C4-2B (cell line): ENCODE data around the gene CCNY.

ENCODE experiments used
- H3K27ac ChIP-seq: fragments of 450-650 bp; 2 replicates; pipeline ENCODE4 v1.5.1; 2017
- ZFX ChIP-seq: fragments of 450-650 bp; IDR thresholded peaks from 2 replicates; pipeline ENCODE4 v1.6.1; 2017
- TF ChIP-seq, protein P1 (sequence below): fragments of 450-650 bp; conservative IDR thresholded peaks from 2 replicates; pipeline ENCODE4 v1.5.1; 2017; ENCODE audit warnings: mild to moderate bottlenecking

CCNY gene

GRCh38 chr10:35394411-35394851, 58.1 kb downstream of the CCNY start:
- TF ChIP-seq, protein P1, sequence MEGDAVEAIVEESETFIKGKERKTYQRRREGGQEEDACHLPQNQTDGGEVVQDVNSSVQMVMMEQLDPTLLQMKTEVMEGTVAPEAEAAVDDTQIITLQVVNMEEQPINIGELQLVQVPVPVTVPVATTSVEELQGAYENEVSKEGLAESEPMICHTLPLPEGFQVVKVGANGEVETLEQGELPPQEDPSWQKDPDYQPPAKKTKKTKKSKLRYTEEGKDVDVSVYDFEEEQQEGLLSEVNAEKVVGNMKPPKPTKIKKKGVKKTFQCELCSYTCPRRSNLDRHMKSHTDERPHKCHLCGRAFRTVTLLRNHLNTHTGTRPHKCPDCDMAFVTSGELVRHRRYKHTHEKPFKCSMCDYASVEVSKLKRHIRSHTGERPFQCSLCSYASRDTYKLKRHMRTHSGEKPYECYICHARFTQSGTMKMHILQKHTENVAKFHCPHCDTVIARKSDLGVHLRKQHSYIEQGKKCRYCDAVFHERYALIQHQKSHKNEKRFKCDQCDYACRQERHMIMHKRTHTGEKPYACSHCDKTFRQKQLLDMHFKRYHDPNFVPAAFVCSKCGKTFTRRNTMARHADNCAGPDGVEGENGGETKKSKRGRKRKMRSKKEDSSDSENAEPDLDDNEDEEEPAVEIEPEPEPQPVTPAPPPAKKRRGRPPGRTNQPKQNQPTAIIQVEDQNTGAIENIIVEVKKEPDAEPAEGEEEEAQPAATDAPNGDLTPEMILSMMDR, result no peak
- no peak for TF ChIP-seq ZFX
- H3K27ac ChIP-seq, result no peak overlapping the region

DNA sequence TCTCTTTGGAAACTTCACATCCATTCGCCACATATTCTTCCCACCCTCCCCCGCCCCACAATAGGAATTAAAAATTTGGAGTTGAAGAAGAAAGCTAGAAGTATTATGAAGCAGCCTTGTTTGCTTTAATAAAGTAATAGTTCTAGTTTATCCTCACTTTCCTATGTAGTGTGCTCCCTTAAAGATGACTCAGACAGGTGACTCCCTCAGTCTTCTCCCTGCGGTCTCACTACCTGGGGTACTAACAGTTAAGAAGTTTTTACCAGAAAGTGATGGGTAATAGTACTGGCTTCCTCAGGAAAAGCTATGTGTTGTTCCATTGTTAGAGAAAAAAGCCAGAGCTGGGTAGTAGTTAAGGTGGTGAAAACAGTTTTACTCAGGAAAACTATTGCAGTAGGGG, 58.6 kb downstream of the CCNY start:
- TF ChIP-seq, protein P1, result no peak
- TF ChIP-seq ZFX, result no peak

DNA sequence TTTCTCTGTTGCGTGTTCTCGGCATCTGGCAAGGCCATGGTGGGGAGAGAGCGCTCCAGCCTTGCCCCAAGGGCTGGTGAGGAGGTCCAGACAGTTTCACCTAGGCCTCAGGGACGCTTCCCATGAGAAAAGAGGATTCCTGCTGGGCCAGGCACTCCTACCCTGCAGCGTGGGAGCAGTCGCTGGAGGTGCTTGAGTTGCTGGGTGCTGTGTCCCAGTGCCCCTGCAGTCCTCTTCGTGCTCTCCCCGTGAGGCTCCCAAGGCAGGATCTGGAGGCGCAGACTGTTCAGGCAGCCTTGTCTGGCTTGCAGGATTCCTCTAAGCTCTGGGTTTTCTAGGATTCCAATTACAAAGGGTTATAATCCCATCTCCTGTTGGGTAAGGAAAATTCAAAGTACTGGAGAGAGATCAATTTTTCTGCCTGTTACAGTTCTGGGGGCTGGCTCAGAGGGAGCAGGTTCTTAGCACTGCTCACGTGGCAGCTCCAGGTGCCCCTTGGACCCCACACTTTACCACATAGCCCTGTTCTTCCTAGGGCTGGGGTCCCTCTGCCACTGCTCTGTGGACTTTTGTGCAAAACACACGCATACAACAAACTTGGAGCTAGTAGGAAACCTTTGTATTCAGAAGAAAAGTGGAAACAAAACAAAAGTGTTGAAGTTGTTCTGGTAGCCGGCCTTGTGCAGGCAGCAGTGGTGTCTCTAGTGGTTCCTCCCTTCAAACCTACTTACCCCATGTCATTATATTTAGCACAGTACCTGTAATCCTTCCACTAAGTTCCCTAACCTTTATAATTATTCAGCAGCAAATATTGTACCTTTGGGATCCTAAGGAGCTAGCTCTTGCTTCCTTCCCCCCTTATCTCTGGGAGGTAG, 60.5 kb downstream of the CCNY start:
- TF ChIP-seq, protein P1, result no peak
- no peak for TF ChIP-seq ZFX
- no peak overlapping the region for H3K27ac ChIP-seq

More for the DNA sequence above, 58.6 kb downstream of the CCNY start:
- H3K27ac ChIP-seq, result no peak overlapping the region

DNA sequence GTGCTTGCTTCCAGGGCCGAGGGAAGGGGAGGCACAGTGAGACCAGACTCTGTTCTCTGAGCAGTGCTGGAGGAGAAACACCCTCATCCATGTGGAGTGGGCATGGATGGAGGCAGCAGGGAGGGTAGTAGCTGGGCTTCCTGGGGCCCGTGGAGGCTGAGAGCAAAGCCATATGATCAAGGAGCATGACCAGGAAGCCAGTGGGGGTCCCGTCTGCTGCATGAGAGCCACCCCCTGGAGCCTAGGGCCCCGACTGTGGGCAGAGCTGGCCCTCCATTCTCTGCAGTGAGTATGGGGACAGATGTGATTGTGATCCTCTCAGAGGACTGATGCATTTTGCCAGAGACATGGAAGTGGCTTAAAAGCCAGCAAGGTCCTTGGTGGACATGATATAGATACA, 61.6 kb downstream of the CCNY start:
- TF ChIP-seq, protein P1, result no peak
- no peak for TF ChIP-seq ZFX
- no peak overlapping the region for H3K27ac ChIP-seq

GRCh38 chr10:35398355-35398754, 62.0 kb downstream of the CCNY start:
- no peak for TF ChIP-seq ZFX
- TF ChIP-seq, protein P1, result no peak
- no peak overlapping the region for H3K27ac ChIP-seq

DNA sequence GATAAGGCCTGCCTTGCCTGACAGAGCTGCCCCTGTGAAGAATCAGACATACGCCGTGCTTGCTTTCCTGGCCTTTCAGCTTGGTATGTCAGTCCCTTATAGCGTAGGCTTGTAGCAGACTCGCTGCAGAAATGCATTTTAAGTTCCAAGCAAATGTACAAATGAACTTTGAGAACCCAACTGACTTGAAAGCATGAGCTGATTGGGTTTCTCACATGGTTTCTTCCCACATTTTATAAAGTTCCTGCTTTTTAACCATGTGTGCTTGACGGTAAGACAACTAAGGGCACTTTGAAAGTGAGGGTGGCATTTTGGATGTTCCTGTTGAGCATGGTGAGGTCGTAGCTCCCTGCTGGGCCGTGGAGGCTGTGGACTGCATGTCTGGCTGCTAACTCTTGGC, 62.6 kb downstream of the CCNY start:
- TF ChIP-seq ZFX, result no peak
- H3K27ac ChIP-seq, result no peak overlapping the region

- TF ChIP-seq ZFX, result no peak
- TF ChIP-seq, protein P1, result no peak
- no peak overlapping the region for H3K27ac ChIP-seq
Measured at GRCh38 chr10:35399414-35400009, 63.2 kb downstream of the CCNY start.
